ENCODE measurements around the gene GAL3ST1.

The GAL3ST1 gene

GRCh38 chr22:30531651-30532608 lies 42.5 kb downstream of the GAL3ST1 start:
- DNase-seq: no peak

- DNase-seq: no peak
These were observed 47.8 kb downstream of the GAL3ST1 start for GRCh38 chr22:30526656-30527055.

GRCh38 chr22:30523646-30524489 lies 50.6 kb downstream of the GAL3ST1 start:
- DNase-seq: no peak

- DNase-seq: no peak
These were observed 52.9 kb downstream of the GAL3ST1 start for GRCh38 chr22:30521368-30522156.

GRCh38 chr22:30519842-30520425 lies 54.5 kb downstream of the GAL3ST1 start:
- DNase-seq: no peak

- DNase-seq: no peak
These were observed 57.7 kb downstream of the GAL3ST1 start for GRCh38 chr22:30516731-30517130.

GRCh38 chr22:30516273-30516672 lies 58.2 kb downstream of the GAL3ST1 start:
- DNase-seq: no peak

GRCh38 chr22:30514252-30514651 lies 60.2 kb downstream of the GAL3ST1 start:
- DNase-seq: no peak

GRCh38 chr22:30513462-30513861 lies 61.0 kb downstream of the GAL3ST1 start:
- no peak for DNase-seq

GRCh38 chr22:30511911-30512310 lies 62.6 kb downstream of the GAL3ST1 start:
- peak in 1 of 2 donors; percentile 0 for DNase-seq

GRCh38 chr22:30511109-30511508 lies 63.4 kb downstream of the GAL3ST1 start:
- DNase-seq: no peak

GRCh38 chr22:30508216-30508615 lies 66.2 kb downstream of the GAL3ST1 start:
- no peak for DNase-seq

- DNase-seq: no peak
These were observed 66.8 kb downstream of the GAL3ST1 start for GRCh38 chr22:30507670-30508069.

GRCh38 chr22:30506507-30506968 lies 67.9 kb downstream of the GAL3ST1 start:
- no peak for DNase-seq
